GM04504 (cell line): ENCODE results near the gene PLEKHF1.
"Not testable (repeated sequence)": the region's sequence is repeated elsewhere in the genome, so short reads cannot be mapped to it uniquely, and the experiment has no call there.

Experiments used
- DNase-seq: peaks from one replicate; pipeline ENCODE4 v3.0.0-alpha.2; 2012; ENCODE audit warnings: low read depth

PLEKHF1 gene

GRCh38 chr19:29664753-29665214, 477 bp upstream of the PLEKHF1 start:
- DNase-seq: no peak

GRCh38 chr19:29665826-29666577, 741 bp downstream of the PLEKHF1 start:
- DNase-seq: no peak

GRCh38 chr19:29666578-29667386, 1.5 kb downstream of the PLEKHF1 start:
- DNase-seq: peak; percentile 57

- DNase-seq: no peak
These were observed 2.1 kb downstream of the PLEKHF1 start for GRCh38 chr19:29667387-29667783.

- no peak for DNase-seq
These were observed 2.7 kb downstream of the PLEKHF1 start for GRCh38 chr19:29667901-29668341.

GRCh38 chr19:29668746-29669609, 3.7 kb downstream of the PLEKHF1 start:
- DNase-seq: no peak

GRCh38 chr19:29670255-29670654, 5.0 kb downstream of the PLEKHF1 start:
- no peak for DNase-seq

GRCh38 chr19:29671026-29671392, 5.7 kb downstream of the PLEKHF1 start:
- DNase-seq: not testable (repeated sequence)

- no peak for DNase-seq
These were observed 6.3 kb downstream of the PLEKHF1 start for GRCh38 chr19:29671393-29672160.

GRCh38 chr19:29672319-29672932, 7.2 kb downstream of the PLEKHF1 start:
- no peak for DNase-seq

- DNase-seq: no peak
These were observed 7.7 kb downstream of the PLEKHF1 start for GRCh38 chr19:29672933-29673336.

- no peak for DNase-seq
These were observed 8.4 kb downstream of the PLEKHF1 start for GRCh38 chr19:29673451-29674371.

GRCh38 chr19:29674374-29675119, 9.3 kb downstream of the PLEKHF1 start:
- DNase-seq: no peak

GRCh38 chr19:29675120-29675649, 9.9 kb downstream of the PLEKHF1 start:
- DNase-seq: no peak

- DNase-seq: no peak
These were observed 10.5 kb downstream of the PLEKHF1 start for GRCh38 chr19:29675650-29676186.

- no peak for DNase-seq
These were observed 11.3 kb downstream of the PLEKHF1 start for GRCh38 chr19:29676586-29676985.

GRCh38 chr19:29677001-29677817, 11.9 kb downstream of the PLEKHF1 start:
- DNase-seq: no peak
